Keratinocyte (primary cell): ENCODE data around the gene CD40.

ENCODE experiments used
- EZH2 ChIP-seq: IDR thresholded peaks from one replicate; pipeline ENCODE4 v1.6.1; 2012; ENCODE audit warnings: inconsistent platforms, mild to moderate bottlenecking, low read length, moderate library complexity
- TF ChIP-seq, protein P1 (sequence below), 3 experiments: IDR thresholded peaks in 1 of 3; conservative IDR thresholded peaks in 1 of 3; optimal IDR thresholded peaks in 1 of 3; 2 replicates in 2 of 3; 3 replicates in 1 of 3; pipeline versions ENCODE3 to v1.5.1; 2011; ENCODE audit warnings: low read length in 3 of 3, mild to moderate bottlenecking in 3 of 3, moderate library complexity in 2 of 3, control low read depth in 1 of 3, inconsistent platforms in 1 of 3; ENCODE audit not compliant: insufficient read depth in 2 of 3; ENCODE audit errors: extremely low read depth in 1 of 3

DNA sequence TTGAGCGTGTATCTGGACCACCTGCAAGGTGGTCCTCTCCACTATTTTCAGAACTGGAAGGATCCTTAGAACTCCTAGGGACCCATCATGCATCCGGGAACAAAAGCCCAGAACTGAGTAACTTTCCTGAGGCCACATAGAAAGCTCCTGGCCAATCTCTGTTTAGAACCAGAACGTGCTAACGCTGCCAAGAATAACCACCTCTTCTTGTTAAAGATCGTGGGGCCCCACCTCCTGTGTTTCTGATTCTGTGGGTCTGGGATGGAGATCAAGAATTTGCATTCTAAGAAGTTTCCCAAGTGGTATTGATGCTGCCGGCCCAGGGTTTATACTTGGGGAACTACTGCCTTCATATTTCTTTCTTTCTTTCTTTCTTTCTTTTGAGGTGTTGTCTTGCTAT, 13.3 kb downstream of the CD40 start:
- TF ChIP-seq, protein P1, sequence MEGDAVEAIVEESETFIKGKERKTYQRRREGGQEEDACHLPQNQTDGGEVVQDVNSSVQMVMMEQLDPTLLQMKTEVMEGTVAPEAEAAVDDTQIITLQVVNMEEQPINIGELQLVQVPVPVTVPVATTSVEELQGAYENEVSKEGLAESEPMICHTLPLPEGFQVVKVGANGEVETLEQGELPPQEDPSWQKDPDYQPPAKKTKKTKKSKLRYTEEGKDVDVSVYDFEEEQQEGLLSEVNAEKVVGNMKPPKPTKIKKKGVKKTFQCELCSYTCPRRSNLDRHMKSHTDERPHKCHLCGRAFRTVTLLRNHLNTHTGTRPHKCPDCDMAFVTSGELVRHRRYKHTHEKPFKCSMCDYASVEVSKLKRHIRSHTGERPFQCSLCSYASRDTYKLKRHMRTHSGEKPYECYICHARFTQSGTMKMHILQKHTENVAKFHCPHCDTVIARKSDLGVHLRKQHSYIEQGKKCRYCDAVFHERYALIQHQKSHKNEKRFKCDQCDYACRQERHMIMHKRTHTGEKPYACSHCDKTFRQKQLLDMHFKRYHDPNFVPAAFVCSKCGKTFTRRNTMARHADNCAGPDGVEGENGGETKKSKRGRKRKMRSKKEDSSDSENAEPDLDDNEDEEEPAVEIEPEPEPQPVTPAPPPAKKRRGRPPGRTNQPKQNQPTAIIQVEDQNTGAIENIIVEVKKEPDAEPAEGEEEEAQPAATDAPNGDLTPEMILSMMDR (optimal IDR thresholded peaks at IDR 0.05 in 1 of 3, IDR thresholded peaks at IDR 0.05 in 1 of 3, conservative IDR thresholded peaks at IDR 0.05 in 1 of 3; ENCODE audit: extremely low read depth in 1 of 3, insufficient read depth in 2 of 3, low read length in 3 of 3), result no peak
- TF ChIP-seq EZH2, result no peak
